ENCODE results near the gene ATXN1L. TPM values are rescaled to one million over a fixed set of nuclear protein-coding genes. Genes with fewer than 3 reads are reported as not detected.
"Not testable (repeated sequence)": the region's sequence is repeated elsewhere in the genome, so short reads cannot be mapped to it uniquely, and the experiment has no call there.

Gene ATXN1L
- total RNA-seq, result 25.7 and 26.9 TPM in 2 replicates

DNA sequence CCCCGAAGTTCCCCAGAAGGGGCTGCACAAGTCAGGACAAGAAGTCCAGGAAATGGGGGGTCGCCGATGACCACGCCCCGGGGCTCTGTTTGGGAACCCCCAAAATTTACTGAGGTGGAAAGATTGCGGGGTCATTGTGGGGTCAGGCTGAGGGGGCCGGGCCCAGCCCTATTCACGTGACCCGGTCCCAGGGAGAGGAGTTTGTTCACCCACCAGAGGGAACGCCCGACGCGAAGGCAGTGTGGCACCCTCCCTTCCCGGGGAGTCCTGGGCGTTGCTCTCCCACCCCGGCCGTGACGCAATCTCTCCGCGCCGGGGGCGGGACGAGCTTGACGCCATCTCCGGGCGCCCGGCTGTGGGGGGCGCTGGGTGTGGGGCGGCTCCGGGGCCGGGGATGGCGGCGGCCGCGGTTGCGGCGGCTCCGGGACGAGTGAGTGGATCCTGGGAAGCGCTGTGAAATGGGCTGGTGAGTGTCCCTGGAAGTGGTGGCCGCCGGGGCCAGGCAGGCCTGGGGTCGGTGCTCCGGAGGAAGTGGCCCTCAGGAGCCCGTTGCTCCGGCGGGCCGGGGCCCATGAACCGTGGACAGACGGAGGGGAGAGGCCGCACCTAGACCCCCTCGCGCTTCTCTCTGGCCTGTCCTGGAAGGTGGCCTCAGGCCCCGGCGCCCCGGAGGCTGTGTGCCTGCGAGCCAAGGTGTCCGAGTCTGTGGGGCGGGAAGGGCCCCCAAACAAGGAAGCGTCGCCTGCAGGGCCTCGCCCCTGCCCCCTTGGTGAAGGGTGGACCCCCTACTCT lies at the start of gene ATXN1L:
ATXN1L (plus strand) TSS at position 338 of the 792 bp plus-strand sequence. CDS start 3,765 bp downstream, outside the sequence.
- intact Hi-C loops (cut with micrococcal nuclease), result loop anchor here (1.0 to 10.0 kb wide), 8 partner anchors 35 to 381 kb away; partner anchors contain the start of genes DHODH, DHX38, IST1 and TXNL4B

DNA sequence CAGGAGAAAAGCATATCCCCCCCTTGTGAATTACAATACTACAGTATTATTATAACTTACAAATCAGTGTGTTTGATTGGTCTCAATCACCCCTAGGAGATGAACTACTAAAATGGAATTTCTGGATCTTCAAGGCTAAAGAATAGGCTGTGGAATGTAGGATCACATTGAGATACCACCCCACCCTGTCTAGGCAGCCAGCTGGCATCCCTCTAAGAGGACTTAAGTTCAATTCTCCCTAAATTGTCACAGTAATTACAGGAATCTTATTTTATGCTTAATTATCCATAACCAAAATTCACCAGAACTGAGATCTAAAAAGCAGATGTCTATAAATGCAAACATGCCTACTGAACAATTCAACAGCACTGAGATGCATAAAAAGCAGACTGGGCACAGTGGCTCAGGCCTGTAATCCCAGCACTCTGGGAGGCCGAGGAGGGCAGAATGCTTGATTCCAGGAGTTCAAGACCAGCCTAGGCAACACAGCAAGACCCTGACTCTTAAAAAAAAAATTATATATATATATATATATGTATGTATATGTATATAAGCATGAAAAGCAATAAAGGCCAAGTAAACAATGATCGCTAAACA lies 49.2 kb upstream of the ATXN1L start:
- intact Hi-C loops (cut with micrococcal nuclease), result no loop called here

GRCh38 chr16:71803305-71803690 lies 42.5 kb upstream of the ATXN1L start:
- intact Hi-C loops (cut with micrococcal nuclease), result no loop called here

GRCh38 chr16:71807905-71808592 lies 37.7 kb upstream of the ATXN1L start:
- intact Hi-C loops (cut with micrococcal nuclease), result loop anchor here (1.0 to 5.0 kb wide), 3 partner anchors 285 to 854 kb away; partner anchors contain the start of genes DHX38, TXNL4B and ZNF23

DNA sequence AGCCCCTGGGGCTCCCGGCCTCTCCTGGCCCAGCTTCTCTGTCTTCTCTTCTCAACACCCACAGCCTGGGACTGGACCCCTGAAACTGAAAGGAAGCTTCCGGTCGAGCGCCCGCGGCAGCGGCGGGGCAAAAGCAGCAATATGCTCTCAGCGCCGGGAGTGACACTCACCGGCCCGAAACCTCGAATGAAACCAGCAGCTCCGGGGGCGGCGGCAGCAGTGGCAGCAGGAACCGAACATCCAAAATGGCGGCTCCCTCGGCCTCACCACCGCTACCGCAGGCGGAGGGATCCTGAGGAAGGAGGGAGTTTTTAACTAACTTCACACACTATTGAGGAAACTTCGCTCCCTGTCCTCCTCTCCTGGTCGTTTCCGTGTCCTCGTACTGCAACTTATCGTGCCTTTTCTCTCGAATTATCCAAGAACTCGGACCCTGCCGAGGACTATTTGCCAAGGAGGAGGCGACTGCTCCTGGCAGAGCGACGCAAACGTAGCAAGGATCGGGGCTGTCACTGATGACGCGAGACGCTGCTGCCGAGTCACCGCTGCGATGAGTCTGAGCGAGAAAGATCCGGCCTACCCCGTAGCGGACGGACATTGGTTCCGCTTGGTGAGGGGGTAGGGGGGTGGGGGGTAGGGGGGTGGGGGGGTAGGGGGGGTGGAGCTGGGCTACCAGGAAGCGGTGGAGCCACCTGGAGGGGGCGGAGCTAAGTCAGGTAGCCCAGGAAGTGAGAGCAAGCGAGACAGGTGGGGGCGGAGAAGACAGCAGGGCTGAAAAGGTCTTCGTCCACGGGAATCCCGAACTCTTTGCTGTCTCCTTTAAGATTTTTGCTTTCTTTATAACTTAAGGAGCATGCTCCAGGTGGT lies 37.0 kb upstream of the ATXN1L start, which contains the start of gene AP1G1:
AP1G1 (minus strand) TSS at position 242 of the 867 bp plus-strand sequence. CDS start 19,355 bp downstream, outside the sequence.
- intact Hi-C loops (cut with micrococcal nuclease), result loop anchor here (1.0 to 5.0 kb wide), 10 partner anchors 36 to 853 kb away; partner anchors contain the start of genes ATXN1L, DHODH, DHX38 and IST1

- intact Hi-C loops (cut with micrococcal nuclease), result not testable (repeated sequence)
Observed at GRCh38 chr16:71810155-71810530, 35.6 kb upstream of the ATXN1L start.

DNA sequence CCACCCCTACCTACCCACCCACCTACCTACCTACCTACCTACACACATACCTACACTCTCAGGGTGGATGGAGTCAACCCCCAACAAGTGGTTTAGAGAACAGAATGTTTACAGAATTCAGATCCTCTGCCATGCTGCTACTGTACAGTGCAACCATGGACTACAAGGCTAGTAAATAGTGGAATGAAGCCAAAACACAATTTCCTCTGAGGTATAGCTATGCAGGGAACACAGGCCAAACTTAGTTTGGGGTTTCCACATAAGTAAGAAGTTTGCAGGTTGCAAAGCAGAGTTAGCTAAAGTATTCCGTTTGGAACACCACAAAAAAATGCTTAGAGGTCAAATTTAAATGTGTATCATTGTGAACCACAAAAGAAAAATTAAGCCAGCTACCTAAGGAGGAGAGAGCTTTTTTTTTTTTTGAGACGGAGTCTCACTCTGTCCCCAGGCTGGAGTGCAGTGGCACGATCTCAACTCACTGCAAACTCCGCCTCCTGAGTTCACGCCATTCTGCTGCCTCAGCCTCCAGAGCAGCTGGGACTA lies 34.4 kb upstream of the ATXN1L start:
- intact Hi-C loops (cut with micrococcal nuclease), result no loop called here

GRCh38 chr16:71817155-71817500 lies 28.6 kb upstream of the ATXN1L start:
- intact Hi-C loops (cut with micrococcal nuclease), result not testable (repeated sequence)

DNA sequence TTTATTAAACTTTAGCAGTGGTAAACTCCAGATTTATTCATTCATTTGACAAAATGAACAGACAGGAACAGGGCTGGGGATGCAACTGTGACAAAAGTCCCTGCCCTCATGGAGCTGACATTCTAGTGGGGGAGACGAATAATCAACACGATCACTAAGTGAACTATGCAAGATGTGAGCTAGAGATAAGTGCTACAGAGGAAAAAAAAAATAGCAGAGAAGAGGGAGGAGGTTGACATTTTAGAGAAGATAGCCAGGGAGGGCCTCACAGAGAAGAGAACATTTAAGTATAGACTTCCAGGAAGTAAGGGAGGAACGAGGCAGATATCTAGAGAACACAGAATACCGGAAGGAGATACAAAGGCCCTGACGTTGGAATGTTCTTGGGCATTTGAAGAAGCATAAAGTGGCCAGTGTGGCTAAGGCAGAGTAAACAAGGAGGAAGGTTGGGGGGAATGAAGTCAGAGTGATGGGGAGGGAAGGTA lies 19.2 kb upstream of the ATXN1L start:
- intact Hi-C loops (cut with micrococcal nuclease), result no loop called here

DNA sequence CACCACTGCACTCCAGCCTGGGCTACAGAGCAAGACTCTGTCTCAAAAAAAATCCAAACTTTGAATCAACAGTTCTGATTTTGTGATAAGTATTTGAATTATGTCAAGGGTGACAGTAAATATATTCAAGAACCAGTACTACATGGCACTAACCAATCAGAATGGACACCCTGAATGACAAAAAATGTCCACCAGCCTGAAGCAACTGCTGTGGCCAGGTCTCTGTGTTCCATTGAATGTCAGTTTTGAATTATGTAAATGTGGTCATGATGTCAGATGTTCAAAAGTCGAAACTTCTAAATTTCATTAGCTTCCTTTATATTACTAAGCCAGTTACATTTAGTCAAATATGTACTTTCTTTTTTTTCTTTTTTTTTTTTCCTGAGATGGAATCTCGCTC lies 15.4 kb upstream of the ATXN1L start:
- intact Hi-C loops (cut with micrococcal nuclease), result no loop called here

DNA sequence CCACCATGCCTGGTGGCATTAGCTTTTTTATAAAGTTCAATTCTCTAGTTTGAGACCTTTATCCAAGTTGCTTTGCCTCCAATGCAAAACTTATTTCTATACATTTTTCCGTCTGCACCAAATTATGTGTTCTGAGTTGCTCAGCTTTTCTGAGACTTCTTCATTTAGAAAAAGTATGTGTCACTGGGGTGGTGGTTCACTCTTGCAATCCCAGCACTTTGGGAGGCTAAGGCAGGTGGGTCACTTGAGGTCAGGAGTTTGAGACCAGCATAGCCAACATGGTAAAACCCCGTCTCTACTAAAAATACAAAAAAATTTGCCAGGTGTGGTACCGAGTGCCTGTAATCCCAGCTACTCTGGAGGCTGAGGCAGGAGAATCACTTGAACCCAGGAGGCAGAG lies 14.1 kb upstream of the ATXN1L start:
- intact Hi-C loops (cut with micrococcal nuclease), result not testable (repeated sequence)

GRCh38 chr16:71832112-71832511 lies 13.7 kb upstream of the ATXN1L start:
- intact Hi-C loops (cut with micrococcal nuclease), result not testable (repeated sequence)

- intact Hi-C loops (cut with micrococcal nuclease), result no loop called here
Observed at GRCh38 chr16:71834291-71834690, 11.5 kb upstream of the ATXN1L start.

- intact Hi-C loops (cut with micrococcal nuclease), result no loop called here
Observed at GRCh38 chr16:71837150-71837549, 8.6 kb upstream of the ATXN1L start.

GRCh38 chr16:71840052-71840451 lies 5.7 kb upstream of the ATXN1L start:
- intact Hi-C loops (cut with micrococcal nuclease), result loop anchor here (10.0 kb wide), 1 partner anchor 375 kb away; the partner anchor contains the start of gene ZNF23

- intact Hi-C loops (cut with micrococcal nuclease), result loop anchor here (10.0 kb wide), 1 partner anchor 379 kb away; the partner anchor contains the start of gene ZNF23
Observed at GRCh38 chr16:71843572-71843971, 2.2 kb upstream of the ATXN1L start.

DNA sequence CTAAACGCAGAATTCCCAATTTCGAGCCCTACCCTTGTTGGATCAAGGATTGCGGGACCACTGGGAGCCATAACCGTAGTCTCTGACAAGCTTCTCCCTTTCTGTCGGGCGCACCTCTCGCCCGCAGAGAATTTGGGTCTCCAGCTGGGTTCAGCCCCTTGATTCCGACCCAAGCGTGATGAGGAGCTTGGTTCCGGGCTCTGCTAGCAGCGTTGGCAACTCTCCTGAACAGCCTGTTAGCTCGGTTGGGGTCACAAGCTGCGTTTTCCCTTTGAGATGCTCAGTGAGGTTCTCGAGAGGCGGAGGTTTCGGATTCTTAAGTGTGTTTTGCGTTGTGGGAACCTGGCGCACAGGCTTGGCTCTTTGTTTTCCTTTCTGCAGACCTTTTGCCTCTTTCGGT lies 655 bp downstream of the ATXN1L start:
- intact Hi-C loops (cut with micrococcal nuclease), result loop anchor here (1.0 to 10.0 kb wide), 3 partner anchors 35 to 382 kb away; partner anchors contain the start of gene ZNF23

DNA sequence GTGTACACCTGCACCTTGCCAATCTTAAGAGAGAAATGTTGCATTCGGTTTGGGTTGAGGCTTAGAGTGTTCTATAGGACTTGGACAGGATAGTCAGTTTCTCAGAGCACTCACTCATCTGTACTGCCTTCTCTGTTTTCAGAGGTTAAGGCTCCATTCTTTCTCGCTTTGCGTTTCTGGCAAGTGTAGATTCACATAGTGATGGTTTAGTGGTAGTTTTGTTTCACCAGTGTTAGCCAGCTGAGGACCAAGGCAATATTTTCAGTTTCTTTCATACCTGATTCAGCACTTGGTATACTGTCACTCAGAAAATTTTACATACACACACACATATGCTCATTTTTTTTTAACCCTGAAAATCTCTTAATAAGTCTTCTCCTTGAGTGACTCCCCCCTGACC lies 1.3 kb downstream of the ATXN1L start:
- intact Hi-C loops (cut with micrococcal nuclease), result loop anchor here (1.0 to 10.0 kb wide), 3 partner anchors 114 to 382 kb away; partner anchors contain the start of gene ZNF23

DNA sequence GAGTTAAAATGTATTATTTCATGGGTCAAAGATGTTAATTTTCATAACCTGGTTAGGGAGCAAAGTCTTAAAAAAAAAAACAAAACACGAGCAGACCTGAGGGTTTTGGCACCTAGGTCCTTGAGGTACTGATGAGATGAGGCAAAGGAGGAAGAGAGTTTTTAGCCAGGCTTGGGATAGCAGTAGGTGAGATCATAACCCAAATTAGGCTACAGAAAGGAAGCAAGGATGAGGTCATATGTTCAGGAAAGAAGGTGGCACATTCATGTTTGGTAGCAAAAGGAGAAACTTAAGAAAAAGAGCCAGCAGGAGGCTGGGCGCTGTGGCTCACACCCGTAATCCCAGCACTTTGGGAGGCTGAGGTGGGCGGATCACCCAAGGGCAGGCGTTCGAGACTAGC lies 2.8 kb downstream of the ATXN1L start:
- intact Hi-C loops (cut with micrococcal nuclease), result loop anchor here (10.0 kb wide), 1 partner anchor 384 kb away; the partner anchor contains the start of gene ZNF23

DNA sequence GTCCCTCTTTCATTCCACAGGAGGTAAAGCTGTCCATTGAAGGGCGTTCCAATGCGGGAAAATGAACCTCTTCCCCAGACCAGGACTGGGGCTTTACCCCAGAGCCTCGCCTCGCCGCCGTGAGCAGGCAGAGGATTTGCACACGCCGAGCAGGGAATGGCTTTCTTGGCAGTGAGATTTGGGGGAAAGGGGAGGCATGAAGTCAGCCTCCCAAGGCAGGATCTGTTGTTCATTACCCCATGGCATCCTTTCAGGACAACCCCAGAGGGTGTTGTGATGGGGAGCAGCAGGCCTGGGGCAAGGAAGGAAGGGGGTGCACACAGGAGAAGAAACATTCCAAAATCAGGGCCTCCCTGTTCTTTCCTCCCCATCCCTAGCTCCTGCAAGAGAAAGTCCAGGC lies 6.0 kb downstream of the ATXN1L start:
- intact Hi-C loops (cut with micrococcal nuclease), result no loop called here

All from T-helper 1 cell treated with Interleukin-12 subunit alpha and Interleukin-12 subunit beta and Interleukin-4 antibody, amounts not matched to agents 30 ng/mL and 1 ng/mL, for 36 hours (primary cell).